Measurements from ENCODE around the gene FIGLA.

FIGLA gene

GRCh38 chr2:70826696-70827350 lies 36.4 kb upstream of the FIGLA start:
- Histone ChIP-seq H3K27ac (replicated peaks) (no peak overlapping the region), H3K27me3 (ENCODE audit: insufficient read depth, poor library complexity, severe bottlenecking) (no peaks in the 10 kb centered on the region), H3K4me3 (replicated peaks; ENCODE audit: insufficient read depth, low read length) (no peak overlapping the region)
- no peak for TF ChIP-seq POLR2AphosphoS5 (IDR thresholded peaks at IDR 0.05; ENCODE audit: low read depth)
- no peak for TF ChIP-seq REST (IDR thresholded peaks at IDR 0.05; ENCODE audit: insufficient replicate concordance, low read depth)
- no peak for TF ChIP-seq SPI1 (IDR thresholded peaks at IDR 0.05; ENCODE audit: borderline replicate concordance, low read depth)
- TF ChIP-seq GABPA (IDR thresholded peaks at IDR 0.05; ENCODE audit: low read depth), result no peak
- TF ChIP-seq CTCF (IDR thresholded peaks at IDR 0.05; ENCODE audit: insufficient read depth, low read length), result no peak
- DNase-seq (ENCODE audit: low read depth in 1 of 2, low spot score in 1 of 2), result no peak

- Histone ChIP-seq H3K27ac (replicated peaks) (no peak overlapping the region), H3K27me3 (ENCODE audit: insufficient read depth, poor library complexity, severe bottlenecking) (no peaks in the 10 kb centered on the region), H3K4me3 (replicated peaks; ENCODE audit: insufficient read depth, low read length) (no peak overlapping the region)
- DNase-seq (ENCODE audit: low read depth in 1 of 2, low spot score in 1 of 2), result no peak
- TF ChIP-seq CTCF (IDR thresholded peaks at IDR 0.05; ENCODE audit: insufficient read depth, low read length) (no peak), REST (IDR thresholded peaks at IDR 0.05; ENCODE audit: insufficient replicate concordance, low read depth) (no peak), GABPA (IDR thresholded peaks at IDR 0.05; ENCODE audit: low read depth) (no peak)
Observed at GRCh38 chr2:70823249-70823648, 32.8 kb upstream of the FIGLA start.

- Histone ChIP-seq H3K27me3 (ENCODE audit: insufficient read depth, poor library complexity, severe bottlenecking) (no peaks in the 10 kb centered on the region), H3K27ac (replicated peaks) (no peak overlapping the region), H3K4me3 (replicated peaks; ENCODE audit: insufficient read depth, low read length) (no peak overlapping the region)
- no peak for DNase-seq (ENCODE audit: low read depth in 1 of 2, low spot score in 1 of 2)
- TF ChIP-seq SPI1 (IDR thresholded peaks at IDR 0.05; ENCODE audit: borderline replicate concordance, low read depth), result no peak
- TF ChIP-seq POLR2AphosphoS5 (IDR thresholded peaks at IDR 0.05; ENCODE audit: low read depth), result no peak
- no peak for TF ChIP-seq GABPA (IDR thresholded peaks at IDR 0.05; ENCODE audit: low read depth)
- no peak for TF ChIP-seq REST (IDR thresholded peaks at IDR 0.05; ENCODE audit: insufficient replicate concordance, low read depth)
- no peak for TF ChIP-seq CTCF (IDR thresholded peaks at IDR 0.05; ENCODE audit: insufficient read depth, low read length)
Observed at GRCh38 chr2:70822843-70823242, 32.4 kb upstream of the FIGLA start.

Data from HL-60 (cell line).